ENCODE measurements around the gene OLFML2A.

OLFML2A gene

GRCh38 chr9:124779368-124780059 lies 2.6 kb downstream of the OLFML2A start:
- DNase-seq = no peak

DNA sequence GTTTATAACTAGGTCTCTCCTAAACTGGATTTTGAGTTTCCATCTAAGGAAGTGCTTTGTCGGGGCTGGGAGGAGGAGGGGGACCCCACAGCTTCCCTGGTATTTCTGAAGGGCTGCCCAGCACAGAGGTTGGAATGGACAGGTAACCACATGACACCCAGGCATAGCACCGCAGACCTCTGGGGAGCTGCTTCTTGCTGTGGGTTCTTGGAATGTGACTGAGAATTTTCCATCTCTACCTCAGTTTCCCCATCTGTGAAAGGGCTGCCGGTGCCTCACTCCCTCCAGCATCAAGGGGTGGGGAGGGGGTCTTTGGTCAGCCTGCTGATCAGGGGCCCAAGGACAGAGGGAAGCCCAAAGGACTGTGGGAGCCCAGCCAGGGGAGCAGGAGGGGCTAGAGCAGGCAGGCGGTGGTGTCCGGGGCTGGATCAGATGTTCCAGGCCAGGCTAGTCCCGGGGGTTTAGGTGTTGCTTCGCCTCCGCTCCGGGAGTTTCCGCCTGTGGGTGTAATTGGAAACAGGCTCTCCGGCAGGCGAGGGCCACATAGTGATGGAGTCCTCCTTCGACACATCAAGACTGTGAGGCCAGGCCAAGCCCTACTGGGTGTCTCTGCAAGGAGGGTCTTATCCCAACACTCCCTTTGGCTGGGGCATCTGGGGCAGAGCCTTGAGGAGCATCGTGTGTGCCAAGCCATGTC lies 3.3 kb downstream of the OLFML2A start:
- DNase-seq = no peak

DNA sequence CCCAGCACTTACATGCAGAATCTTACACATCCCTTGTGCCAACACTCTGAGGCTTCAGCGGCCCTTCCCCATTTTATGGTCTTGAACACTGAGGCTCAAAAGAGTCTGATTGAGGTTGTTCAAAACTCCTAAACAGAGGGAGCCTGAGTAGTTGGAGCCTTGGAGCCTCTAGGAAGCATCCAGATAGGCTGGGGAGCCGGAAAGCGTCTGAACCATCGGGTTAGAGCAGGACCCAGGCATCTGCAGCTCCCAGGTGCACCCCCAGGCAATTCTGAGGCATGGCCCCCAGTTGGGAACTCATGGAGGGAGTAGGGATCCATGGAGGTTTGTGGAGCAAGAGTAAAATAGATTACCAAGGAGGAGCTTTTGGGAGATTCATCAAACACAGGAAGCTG lies 3.8 kb downstream of the OLFML2A start:
- DNase-seq = no peak

- DNase-seq = no peak
Observed at GRCh38 chr9:124781967-124782660, 5.2 kb downstream of the OLFML2A start.

- no peak for DNase-seq
Observed at GRCh38 chr9:124782661-124783574, 6.0 kb downstream of the OLFML2A start.

DNA sequence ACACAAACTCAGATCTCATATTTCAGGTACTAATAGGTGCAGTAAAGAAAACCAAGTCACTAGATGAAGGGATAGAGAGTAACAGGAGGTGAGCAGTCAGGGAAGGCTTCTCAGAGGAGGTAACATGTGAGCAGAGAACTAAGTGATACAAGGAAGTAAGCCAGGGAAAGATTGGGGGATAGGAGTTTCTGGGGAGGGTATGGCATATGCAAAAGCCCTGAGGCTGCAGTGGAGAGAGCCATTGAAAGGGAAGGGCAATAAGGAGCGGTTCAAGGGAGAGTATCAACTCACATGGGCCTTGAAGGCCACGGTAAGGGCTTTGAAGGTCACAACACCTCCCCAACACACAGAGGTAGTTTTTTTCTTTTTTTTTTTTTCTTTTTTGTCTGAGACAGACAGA lies 6.9 kb downstream of the OLFML2A start:
- DNase-seq = no peak

DNA sequence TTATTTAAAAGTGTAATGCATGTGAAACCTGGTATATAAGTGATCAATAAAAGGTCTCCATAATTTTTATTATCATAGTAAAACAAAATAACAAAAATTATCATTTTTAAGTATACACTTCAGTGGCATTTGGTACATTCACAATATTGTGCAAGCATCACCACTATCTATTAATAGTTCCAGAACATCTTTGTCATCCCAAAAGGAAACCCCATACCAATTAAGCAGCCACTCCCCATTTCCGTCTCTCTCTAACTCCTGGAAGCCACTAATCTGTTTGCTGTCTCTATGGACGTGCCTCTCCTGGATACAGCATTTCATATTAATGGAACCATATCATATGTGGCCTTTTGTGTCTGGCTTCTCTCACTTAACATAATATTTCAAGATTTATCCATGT lies 7.6 kb downstream of the OLFML2A start:
- no peak for DNase-seq

DNA sequence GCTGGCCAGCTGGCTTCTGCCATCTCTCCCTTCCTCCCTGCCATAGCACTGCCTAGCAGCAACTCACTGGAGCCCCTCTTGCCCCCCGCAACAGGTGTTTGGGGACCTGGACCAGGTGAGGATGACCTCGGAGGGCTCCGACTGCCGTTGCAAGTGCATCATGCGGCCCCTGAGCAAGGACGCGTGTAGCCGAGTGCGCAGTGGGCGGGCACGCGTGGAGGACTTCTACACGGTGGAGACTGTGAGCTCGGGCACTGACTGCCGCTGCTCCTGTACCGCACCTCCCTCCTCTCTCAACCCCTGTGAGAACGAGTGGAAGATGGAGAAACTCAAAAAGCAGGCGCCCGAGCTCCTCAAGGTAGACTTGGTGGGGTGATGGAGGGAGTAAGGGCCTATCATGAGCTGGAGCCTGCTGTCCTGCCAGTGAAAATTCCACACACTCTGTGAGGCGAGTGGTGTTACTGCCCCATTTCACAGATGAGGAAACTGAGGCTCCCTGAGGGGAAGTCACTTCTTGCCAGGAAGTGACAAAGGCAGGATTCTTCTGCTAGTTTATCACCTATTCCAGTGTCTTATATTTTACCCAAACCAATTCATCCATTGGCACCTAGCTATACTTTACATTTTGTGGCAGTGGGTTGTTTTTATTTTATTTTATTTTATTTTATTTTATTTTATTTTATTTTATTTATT lies 10.1 kb downstream of the OLFML2A start:
- no peak for DNase-seq

- DNase-seq = no peak
Observed at GRCh38 chr9:124788542-124789217, 11.7 kb downstream of the OLFML2A start.

DNA sequence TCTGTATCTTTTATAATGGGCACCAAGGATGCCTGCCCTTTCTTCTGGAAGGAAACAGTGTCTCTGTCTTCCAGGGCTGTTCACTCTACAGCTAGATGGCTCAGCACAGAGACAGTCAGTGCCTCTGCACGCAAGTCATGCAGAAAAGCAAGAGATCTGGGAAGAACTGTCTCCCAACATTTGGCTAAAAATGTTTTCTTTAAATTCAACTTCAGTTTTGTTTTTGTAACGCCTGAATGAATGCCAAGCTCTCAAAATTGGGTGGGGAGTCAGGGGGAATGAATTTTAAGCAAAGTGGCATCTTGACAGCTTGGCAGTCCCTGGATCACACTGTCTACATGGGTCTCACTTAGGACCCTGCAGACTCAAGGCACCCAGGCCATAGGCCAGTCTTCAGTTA lies 12.6 kb downstream of the OLFML2A start:
- DNase-seq = no peak

DNA sequence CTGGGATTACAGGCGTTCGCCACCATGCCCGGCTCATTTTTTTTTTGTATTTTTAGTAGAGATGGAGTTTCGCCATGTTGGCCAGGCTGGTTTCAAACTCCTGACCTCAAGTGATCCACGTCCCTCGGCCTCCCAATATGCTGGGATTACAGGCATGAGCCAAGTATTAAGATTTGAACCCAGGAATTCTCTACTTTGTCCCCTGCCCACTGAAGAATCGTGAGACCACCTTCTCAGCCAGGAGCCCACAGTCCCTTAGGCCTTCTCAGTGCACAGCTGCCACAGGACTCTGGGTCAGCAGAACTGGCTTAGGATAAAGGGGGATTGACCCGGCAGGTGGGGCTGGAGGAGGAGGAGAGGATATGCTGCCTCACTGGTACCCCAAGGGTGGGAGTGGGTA lies 13.4 kb downstream of the OLFML2A start:
- no peak for DNase-seq

- DNase-seq = no peak
Observed at GRCh38 chr9:124790801-124791505, 14.0 kb downstream of the OLFML2A start.

GRCh38 chr9:124792257-124793014 lies 15.5 kb downstream of the OLFML2A start:
- no peak for DNase-seq

DNA sequence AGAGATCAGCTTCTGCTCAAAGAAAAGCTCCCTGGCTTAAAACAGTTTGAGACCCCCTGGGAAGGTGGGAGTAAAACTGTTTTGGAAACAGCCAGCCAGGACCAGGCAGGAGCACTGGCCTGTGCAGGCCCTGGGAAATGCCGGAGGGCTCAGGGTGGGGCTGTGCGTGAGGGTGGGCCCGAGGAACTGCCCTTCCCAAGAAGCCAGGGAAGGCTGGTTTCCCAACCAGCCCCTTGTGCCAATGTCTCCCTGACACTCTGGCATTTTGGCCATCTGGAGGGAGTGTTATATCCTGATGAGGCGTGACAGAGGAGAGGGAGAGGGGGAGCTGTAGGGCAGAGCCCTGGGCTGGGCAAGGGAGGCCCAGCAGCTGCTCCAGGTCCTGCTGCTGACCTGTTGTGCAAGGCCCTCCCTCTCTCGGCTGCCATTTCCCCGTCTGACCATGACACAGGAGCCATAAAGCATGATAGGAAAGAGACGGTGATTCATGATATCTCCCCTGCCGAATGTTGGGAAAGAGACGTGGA lies 16.1 kb downstream of the OLFML2A start:
- no peak for DNase-seq

DNA sequence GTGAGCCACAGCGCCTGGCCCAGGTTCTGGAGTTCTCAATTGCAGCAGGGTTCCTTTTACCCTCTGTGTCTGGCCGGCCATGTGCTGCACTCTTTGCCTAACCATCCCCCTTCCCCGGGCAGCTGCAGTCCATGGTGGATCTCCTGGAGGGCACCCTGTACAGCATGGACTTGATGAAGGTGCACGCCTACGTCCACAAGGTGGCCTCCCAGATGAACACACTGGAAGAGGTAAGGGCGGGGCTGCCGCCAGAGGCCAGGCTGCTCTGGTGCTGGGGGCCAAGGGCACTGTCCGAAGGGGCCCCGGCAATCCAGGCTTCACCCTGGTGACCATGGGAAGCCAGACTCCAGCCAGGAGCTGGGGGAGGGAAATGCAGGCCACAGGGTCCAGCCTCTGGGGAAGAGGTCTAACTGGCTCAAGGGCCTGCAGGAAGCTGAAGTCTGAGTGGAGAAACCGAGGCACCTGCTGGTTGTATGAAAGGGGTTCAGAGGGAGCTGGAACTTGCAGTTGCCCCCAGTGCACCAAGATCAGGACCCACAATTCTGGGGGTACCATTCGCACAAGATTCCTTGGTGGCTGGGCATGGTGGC lies 18.1 kb downstream of the OLFML2A start:
- no peak for DNase-seq

DNA sequence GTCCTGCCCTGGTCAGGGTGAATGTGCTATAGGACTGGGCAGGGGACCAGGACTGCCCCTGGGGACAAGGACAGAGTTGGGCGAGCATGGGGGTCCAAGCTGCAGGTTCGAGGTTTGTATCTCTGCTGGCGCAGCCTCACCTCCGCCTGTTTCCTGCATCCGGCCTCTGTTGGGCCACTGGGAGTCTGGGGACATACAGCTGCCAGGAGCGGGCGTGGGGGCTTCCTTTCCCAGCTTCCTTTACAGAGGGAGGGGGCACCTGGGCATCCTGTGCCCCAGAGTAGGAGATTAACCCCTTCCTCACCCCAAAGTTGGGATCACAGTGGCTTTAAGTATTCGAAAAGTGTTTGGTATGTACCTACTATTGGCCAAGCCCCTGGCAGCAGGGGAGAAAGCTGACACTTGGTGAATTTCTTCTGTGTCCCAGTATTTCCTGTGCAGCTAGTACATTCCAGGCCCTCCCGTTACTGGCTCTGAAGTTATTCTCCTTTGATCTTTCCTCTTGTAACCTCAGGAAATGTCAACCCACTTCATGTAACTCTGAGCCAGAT lies 19.0 kb downstream of the OLFML2A start:
- no peak for DNase-seq

DNA sequence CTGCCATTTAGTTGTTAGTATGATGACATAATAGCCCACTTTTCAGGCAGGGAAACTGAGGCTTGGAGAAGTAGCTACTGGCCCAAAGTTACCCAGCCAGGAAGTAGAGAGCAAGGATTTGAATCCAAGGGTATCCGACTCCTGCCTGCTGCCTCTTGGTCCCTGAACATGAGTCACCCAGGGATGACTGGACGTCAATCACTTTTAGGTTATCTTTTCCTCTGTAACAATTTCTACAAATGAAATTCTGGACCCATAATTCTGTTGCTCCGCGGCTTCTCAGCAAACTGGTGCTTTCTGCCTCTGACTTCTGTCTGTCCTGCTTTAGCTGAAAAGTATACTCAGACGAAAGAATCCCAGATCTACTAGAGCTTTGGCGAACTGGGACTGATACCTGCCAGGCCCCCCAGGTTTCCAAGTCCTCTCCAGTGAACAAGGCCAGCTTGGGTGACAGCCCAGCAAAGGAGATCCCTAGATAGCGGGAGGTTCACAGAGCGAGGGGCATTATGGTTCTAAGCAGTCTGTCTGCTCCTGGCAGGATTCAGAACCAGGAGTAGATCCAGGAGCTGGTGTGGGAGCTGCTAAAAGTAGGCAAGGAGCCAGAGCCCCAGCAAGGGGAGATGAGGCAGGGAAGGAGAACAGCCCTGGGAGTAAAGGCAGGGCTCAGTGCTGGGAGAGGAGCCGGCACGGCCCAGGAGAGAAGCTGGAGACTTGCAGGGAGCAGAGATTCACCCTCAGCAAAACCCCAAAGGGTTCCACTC lies 20.6 kb downstream of the OLFML2A start:
- no peak for DNase-seq

DNA sequence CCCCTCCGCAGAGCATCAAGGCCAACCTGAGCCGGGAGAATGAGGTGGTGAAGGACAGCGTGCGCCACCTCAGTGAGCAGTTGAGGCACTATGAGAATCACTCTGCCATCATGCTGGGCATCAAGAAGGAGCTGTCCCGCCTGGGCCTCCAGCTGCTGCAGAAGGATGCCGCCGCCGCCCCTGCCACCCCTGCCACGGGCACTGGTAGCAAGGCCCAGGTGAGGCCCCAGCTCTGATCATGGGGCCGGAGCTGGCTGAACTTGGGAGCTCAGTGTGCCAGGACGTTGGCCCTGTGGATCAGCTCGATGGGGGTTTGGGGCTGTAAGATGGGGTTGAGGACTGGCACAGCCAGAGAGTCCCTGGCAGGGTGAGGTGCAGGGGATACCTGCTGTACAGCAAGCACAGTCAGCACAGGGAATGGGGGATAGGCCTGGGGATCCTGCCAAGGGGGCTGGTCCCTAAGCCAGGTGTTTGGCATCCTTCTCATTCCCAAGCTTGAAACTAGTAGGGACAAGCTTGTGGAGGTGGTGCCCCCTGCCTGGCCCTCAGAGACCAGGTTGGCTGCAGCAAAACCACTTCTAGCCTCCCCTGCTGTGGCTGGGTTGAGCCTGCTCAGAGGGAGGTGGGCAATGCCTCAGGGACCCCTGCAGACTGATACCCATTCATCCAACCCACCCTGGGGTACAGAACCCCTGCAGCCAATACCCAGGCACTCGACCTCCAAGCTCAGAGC lies 22.5 kb downstream of the OLFML2A start:
- no peak for DNase-seq
